GM18867 (cell line): ENCODE results near the gene AMPH.
"Not testable (repeated sequence)": the region's sequence is repeated elsewhere in the genome, so short reads cannot be mapped to it uniquely, and the experiment has no call there.

Source experiments
- ATAC-seq: cut with Tn5 transposase; IDR thresholded peaks from one replicate; pipeline ENCODE4 v1.9.1; 2021; ENCODE audit warnings: mild to moderate bottlenecking, moderate library complexity; ENCODE audit not compliant: unreplicated experiment

Gene AMPH

DNA sequence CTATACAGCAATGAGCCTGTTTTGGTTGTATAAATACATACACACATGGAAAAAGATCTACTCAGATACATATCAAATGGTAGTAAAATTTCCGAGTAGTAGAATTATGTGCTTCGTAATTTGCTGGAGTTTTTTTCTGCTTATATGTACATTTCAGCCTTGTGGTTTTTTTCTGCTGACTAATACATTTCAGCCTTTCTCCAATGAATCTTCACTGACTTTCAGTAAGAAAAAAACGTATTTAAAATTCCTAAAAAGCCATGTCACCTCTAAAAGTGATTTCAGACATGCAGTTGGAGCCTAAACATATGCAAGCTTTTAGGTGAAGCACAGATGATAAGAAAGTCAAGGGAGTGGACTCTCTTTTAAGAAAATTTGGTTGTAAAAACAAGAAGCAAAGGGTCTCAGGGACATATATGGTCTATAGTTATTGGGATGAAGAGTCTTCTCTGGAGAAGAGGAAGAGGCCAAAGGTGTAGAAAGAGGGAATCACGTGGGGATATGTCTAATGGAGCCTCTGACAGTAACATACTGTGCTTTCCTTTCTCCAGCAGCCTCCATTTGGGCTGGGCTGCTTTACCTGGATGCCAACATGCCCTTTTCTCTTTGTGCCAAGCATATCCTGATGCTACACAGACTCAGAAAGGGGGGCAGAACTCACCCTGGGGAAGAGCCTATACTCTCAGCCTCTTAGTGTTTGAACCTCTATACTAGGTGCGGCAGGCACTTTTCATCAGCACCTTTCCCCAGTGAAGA, 2.4 kb downstream of the AMPH start:
- no peak for ATAC-seq

DNA sequence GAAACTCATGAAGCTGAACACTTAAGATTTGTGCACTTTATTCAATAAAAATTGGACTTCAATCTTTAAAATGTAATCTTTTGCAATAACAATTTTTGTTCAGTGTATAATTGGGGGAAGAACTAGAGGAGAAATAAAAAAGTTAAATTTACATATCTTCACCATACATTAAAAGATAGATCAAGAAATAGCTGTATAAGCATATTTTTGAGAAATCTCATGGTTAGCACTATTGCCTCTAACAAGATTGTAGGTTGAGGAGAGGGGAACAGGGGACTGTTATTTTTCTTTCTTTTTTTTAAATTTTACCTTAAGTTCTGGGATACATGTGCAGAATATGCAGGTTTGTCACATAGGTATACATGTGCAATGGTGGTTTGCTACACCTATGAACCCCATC, 5.3 kb downstream of the AMPH start:
- ATAC-seq, result no peak

- no peak for ATAC-seq
Observed at GRCh38 chr7:38615665-38616064, 15.5 kb downstream of the AMPH start.

- no peak for ATAC-seq
Observed at GRCh38 chr7:38607466-38607865, 23.7 kb downstream of the AMPH start.

GRCh38 chr7:38600741-38601140, 30.4 kb downstream of the AMPH start:
- ATAC-seq, result no peak

- ATAC-seq, result no peak
Observed at GRCh38 chr7:38594949-38595348, 36.2 kb downstream of the AMPH start.

DNA sequence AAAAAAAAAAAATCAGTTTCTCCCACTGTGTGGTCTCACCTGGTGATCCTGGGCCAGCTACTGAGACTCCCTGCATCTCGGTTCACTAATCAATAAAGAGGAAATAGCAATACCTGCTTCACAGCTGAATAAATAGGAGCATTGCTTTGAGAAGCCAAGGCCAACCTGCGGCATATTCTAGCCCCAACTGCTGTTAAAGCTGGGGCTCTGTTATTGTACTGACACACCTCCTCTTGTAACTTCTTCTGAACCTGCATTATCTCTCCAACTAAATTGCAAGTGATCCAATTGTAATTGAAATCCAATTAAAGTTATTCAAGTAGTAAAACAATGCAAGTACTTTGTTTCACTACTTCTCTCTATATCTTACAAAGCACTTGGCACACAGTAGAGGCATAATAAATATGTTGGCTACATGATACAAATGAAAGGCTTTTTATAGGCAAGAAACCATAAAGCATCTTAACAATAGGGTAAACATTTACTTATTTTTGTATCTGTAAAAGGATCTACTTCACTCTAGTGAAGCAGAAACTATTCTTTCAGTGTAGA, 38.4 kb downstream of the AMPH start:
- ATAC-seq, result no peak

DNA sequence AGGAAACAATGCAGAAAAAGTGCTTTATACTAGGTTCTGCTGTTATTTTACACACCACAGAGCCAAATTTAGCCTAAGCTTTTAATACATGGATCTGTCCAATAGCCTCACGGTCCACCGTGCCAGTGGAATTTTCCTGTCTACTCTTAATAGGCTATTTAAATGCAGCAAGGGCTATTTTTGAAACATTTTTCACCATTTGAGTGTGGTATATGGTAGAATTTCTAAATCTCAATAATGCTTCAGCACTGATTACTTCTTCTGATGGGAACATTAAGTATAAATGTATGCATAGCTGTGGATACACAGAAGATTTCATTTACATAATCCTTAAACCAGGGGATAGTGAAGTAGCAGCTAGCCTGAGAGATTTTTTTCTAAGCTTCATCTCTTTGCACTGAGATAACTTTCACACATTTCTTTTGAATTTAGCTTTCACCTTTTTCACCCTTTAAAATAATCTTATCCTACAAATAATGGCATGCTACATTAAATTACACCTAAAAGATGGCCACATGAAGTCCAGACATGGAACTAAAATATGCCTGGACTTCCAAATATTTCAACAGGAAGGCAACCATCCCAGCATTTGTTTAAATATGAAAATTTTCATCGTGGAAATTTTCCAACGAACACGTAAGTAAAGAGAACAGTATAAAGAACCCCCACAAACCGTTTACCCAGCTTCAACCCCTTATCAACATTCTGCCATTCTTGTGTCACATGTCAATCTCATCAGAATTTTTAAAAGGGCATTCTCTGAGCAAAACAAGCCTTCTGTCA, 45.4 kb downstream of the AMPH start:
- no peak for ATAC-seq

DNA sequence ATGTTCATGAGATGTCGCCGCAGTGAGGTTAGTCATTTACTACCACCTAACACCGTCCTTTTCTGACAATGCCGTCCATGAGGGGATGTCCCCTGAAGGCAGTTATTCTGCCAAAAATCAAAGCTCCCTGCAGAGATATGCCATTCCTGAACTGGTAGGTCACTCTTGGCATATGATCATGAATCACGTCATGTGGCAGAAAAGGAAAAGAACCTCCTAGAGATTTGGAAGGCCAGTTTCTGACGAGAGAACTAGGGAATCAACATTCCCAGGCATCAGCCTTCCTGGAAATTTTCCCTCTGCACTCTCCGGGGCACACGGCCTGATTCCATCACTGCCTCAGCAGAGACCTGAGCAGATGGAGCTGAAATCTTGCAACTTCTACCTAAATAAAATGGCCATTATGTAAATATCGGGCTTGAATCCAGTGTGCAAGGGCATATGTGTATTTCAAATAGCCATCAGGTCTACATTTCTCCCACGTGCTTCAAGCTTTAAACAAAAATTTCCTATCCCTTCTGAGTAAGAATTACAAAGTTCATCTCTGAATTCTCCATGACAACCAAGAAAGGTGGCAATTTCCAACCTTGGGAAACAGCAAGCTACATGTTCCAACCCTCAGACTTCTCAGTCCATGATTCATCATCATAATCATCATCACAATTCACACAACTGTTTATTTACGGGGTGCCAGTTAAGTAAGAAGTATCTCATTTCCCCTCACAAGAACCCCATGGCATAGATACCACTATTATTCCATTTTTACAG, 46.5 kb downstream of the AMPH start:
- no peak for ATAC-seq

DNA sequence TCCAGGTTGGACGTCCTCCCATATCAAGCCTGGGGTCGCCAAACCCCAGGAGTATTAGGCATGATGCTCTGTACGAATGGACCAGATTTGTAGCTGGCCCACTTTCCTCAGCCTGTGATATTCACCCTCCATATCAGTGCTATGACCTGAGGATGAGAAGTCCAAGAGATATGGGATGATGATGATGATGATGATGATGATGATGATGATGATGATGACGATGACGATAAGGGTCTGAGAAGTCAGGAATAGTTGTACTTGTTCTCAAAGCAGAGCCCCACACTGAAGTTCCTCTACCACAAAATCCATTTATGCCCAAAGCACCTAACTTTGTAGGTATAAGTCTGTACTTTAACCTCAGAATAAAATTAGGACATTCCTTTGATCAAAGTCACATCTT, 50.7 kb downstream of the AMPH start:
- ATAC-seq, result no peak

GRCh38 chr7:38574086-38574485, 57.1 kb downstream of the AMPH start:
- no peak for ATAC-seq

DNA sequence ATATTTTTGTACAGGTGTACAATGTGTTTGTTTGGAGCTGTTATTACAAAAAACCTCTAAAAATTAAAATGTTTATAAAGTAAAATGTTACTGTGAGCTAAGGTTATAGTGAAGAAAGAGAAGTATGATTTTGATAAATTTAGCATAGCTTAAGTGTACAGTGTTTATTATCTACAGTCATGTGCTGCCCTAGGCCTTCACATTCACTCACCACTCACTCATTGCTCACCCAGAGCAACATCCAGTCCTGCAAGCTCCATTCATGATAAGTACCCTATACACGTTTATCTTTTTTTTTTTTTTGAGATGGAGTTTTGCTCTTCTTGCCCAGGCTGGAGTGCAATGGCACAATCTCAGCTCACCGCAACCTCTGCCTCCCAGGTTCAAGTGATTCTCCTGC, 59.6 kb downstream of the AMPH start:
- ATAC-seq, result not testable (repeated sequence)

DNA sequence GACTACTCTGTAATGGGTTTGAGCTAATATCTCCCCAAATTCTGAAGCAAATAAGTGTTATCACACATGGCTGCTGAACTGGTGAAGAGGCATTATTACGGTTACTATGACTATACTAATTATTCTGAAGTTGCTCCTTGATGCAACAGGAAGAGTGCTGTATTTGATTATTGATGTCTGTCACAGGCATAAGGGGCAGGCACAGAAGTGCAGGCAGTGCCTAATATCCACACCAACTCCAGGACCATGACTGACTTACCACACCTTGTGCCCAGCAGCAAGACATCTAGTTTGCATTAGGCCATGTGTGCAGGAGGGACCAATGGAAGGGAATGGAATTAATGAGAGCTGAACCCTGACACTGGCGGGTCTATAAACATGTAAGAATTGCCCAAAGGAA, 62.7 kb downstream of the AMPH start:
- ATAC-seq, result no peak

DNA sequence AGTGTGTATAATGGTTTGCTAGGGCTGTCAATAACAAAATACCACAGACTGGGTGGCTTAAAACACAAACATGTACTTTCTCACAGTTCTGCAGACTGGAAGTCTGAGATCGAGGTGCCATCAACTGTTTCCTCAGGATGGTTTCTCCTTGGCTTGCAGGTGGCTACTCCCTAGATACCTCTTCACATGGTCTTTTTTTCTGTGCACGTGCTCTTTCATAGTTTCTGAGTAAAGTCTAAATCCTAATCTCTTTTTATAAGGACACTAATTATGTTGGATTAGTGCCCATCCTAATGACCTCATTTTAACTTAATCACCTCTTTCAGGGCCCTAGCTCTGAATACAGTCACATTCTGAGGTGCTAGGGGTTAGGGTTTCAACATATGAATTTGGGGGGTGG, 65.9 kb downstream of the AMPH start:
- ATAC-seq, result no peak

- ATAC-seq, result no peak
Observed at GRCh38 chr7:38563741-38564140, 67.4 kb downstream of the AMPH start.

GRCh38 chr7:38561166-38561565, 70.0 kb downstream of the AMPH start:
- no peak for ATAC-seq

- ATAC-seq, result no peak
Observed at GRCh38 chr7:38558761-38559345, 72.3 kb downstream of the AMPH start.

DNA sequence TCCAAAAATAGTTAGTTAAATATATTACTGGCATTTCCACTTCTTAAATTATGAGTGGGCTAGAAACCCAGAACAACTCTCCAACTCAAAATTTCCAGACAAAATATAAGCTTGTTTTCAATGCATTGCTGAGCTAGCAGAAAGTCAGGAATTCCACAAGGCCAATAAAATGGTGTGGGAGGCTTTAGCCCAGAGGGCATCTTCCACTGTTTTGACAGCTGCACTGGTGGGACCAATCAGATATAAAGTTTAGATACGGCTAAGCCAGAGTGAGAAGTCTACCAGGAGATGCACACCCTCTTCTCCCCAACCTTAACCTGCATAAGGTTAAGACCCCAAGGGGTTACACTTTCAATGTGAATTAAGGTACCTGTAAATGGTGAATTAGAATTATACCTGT, 76.6 kb downstream of the AMPH start:
- no peak for ATAC-seq

DNA sequence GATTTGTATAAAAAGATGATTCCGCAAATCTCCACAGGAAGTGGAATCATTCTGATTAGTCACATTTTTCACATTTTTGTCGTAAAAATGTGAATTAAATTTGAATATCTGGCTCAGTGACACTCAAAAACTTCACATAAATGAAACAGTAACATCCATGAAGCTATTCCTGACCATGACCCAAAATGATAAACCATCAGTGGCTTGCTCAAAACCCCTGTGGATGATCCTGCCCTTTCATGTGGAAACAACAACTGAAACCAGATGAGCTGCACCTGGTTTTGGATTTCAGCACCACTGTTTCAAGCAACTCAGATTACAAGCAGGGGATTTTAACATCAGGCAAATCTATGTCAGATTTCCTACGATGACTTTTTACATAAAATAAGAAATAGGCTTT, 80.3 kb downstream of the AMPH start:
- no peak for ATAC-seq

- ATAC-seq, result no peak
Observed at GRCh38 chr7:38548605-38549004, 82.6 kb downstream of the AMPH start.

GRCh38 chr7:38546763-38547162, 84.4 kb downstream of the AMPH start:
- ATAC-seq, result no peak
